GM18508 (cell line): Measurements from ENCODE around the gene CEP128.

ENCODE experiments used
- ATAC-seq: cut with Tn5 transposase; IDR thresholded peaks from one replicate; pipeline ENCODE4 v1.9.1; 2021; ENCODE audit warnings: moderate number of reproducible peaks; ENCODE audit not compliant: insufficient read depth, unreplicated experiment

Gene CEP128

DNA sequence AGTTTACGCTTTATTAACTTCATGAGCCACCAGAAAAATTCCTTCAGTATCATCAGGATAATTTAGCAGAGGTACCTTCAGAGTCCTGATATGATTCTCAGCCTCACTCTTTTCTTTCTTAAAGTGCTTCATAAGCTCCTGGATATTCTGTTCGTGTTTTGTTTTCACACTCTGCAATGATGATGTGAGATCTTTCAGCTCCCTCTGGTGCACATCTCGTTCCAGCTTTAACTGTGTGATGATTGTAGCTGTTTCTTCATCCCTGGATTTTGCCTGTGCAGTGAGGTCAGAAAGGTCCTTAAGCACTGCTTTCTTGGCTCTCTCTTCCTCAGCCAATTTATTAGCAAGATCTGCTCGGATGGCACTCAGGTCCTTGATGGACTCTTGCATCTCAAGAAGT lies 156.7 kb downstream of the CEP128 start:
- no peak for ATAC-seq

DNA sequence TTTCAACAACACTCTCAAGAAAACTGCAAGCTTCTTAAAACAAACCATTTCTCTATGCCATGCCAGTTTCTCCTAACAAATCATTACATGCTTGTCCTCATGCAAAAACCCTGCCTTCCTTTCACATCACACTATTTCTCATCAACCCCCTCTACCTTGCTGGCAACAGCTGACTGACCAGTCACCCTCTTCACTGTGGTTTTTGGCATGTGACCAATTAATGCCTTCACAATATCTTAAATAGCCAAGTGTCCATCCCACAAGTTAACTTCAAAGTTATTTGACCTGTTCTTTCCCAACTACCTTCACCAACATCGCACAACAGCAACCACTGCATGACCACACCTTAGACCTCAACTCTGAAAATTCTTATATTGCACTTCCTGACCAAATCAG lies 159.6 kb downstream of the CEP128 start:
- no peak for ATAC-seq

DNA sequence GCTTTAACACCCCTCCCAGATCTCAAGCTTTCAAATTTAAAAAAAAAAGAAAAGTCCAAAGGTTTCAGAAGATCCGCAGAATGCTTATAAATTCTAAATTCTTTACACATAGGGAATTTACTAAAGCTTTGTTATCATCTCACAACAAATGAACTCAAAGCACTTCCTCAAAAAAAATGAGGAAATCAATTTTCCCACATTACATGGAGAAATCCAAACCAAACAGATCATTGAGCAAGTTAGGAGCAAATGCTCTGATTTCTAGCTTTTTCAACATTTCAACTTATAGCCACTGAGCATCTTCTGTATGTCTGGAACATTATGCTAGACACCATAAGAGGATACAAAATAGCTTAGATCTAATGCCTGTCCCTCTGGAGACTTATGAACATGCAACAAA lies 161.0 kb downstream of the CEP128 start:
- no peak for ATAC-seq

DNA sequence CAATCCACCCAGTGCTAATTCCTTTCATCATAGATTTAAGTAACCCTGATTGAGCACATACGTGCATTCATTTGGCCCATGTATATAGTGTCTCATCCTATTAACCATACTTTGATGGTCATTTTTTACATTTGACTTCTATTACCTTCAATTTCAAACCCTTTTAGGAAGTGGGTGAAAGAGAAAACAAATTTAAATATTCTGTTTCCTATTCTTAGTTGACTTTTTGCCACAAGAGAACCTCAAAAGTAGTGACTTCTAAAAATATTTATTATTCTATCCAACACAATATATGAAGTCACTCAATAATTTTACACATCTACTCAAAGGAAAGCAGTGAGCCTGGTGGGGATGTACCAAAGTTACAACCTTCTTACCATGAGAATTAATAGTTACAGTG lies 164.9 kb downstream of the CEP128 start:
- no peak for ATAC-seq

DNA sequence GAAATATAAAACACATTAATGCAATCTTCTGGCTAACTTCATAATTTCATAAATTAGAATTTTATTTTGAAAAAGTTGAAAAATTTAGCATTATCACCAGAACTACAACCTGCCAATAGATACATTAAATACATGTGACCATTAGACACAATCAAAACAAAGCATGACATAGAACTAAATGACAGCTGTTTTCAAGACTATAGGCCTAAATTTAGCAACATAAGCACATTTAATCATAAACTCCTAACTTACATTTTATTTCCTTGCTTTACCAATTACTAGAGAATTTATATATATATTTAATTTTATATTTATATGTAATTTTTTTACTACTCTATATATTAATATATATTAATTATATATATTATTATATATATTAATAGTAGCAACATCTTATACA lies 165.4 kb downstream of the CEP128 start:
- ATAC-seq: no peak

DNA sequence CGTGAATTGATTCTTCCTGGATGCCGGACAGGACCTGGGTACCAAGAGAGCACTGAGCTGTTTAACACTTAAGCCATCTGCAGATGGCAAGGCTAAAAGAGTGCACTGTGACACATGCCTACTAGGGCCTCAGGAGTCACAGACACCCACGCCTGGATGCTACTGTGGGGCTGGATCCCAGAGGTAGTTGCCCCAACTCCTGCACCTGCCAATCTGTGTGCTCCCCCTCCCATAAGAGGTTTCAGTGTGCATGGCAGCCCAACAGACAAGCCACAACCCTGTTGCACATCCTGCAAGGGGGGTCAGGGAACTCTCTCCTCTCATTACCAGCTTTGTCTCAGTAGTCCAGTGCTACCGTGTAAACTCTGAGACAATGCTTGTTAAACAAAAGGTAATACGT lies 169.0 kb downstream of the CEP128 start:
- ATAC-seq: no peak

DNA sequence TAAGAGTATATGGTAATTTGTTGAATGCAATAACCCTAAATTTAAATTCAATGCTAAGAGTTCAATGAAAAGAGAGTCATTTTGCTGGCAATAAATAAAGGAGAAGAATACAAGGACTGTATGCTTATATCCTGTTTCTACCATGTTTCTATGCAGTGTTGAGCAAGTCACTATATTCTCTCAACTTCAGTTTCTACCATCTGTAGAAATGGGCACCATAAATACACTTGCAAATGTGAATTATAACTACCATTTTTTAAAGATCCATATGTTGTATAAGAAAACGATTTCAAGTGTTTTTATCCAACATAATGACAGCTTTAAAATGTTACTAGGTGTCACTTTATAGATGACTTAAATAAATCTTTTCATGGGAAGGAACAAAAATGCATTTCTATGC lies 170.3 kb downstream of the CEP128 start:
- ATAC-seq: no peak

DNA sequence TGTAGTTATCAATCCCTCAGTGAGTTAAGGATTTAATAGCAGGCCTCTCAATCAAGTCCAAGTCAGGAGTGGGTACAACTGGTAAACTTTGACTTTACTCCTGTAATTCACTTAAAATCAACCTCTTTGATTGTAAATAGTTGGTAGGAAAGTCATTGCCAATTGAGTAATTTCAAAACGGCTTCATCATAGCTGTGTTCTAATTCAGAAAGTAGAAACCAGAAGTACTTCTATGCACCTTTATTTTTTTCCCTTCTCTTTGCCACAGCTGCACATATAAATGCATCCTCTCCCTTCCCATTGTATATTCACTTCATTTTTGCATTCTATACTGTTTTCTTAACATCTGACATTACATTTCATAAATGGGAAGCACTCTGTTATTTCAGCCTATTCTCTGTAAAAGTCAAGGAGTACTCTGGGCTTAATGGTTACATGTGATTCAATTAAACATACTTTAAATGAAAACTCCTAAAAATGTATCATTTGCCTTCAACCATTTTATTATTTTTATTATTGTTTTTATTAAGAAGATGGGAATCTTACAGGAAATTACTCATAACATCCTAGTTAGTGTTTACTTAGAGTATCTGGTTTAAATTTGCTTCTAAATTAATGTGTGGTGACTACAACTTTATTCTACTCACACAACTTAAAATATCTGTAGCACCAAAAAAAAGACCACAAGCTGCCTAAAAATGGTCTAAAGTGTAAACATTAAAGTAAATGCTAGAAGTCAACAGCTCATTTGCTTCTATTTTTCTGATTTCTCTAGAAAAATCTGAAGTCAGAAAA lies 171.2 kb downstream of the CEP128 start:
- ATAC-seq: no peak

DNA sequence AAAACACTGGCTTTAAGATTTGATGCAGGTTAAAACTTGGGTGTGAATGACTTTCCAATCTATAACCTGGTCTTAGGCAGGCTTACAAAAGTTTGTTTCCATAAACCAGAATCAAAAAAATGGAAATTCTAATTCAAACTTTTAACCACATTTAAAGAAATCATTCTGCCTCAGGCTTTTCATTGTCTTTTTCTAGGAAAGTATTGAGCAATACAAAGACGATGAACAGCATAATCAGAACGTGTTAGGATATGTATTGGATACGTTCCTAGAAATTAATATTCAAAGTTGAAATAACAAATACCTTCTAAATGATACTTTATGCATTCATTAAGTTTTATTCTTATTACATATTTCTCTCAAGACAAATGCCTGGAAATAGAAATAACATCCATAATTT lies 172.9 kb downstream of the CEP128 start:
- no peak for ATAC-seq

DNA sequence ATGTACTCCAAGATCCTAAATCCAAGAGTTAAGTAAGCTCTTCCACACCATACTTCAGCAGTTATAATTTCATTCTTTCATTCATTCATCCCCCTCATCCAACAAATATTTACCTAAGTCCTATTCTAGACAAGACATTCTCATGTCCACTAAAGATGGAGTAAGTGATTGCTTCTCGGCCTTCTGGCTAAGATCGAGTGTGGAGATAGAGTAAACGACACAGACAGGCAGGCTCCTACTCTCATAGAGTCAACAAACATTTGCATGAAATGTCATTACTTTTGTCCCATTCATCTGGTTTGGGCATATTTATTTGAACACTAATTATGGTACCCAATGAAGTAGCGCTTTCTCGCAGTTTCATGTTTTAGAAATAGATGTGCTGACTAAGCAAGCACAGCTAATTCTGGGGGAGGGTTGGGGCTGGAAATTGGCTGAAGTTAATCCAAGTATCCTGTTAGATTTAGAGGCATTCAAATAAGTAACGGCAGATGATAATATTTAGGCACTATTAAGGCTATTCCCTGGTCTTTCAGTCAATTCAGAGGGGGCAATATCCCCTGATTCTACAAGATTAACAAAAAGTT lies 176.5 kb downstream of the CEP128 start:
- no peak for ATAC-seq

DNA sequence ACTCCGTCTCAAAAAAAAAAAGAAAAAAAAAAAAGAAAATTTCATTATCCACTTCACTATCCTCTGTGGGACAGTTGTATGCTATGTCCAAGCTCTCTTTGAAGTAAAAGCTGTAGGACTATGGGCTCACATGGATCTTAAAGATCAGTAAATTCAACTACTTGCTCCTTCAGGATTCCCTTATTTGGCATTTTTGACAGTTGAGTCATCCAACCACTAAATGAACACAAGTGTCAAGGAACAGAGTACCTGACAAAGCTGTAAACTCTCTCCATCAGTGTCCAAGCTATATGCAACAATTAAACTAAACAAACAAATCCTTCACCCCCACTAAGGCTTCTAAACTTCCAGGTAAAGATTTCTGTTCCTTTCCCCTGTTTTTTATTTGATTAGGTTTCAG lies 177.0 kb downstream of the CEP128 start:
- ATAC-seq: no peak

DNA sequence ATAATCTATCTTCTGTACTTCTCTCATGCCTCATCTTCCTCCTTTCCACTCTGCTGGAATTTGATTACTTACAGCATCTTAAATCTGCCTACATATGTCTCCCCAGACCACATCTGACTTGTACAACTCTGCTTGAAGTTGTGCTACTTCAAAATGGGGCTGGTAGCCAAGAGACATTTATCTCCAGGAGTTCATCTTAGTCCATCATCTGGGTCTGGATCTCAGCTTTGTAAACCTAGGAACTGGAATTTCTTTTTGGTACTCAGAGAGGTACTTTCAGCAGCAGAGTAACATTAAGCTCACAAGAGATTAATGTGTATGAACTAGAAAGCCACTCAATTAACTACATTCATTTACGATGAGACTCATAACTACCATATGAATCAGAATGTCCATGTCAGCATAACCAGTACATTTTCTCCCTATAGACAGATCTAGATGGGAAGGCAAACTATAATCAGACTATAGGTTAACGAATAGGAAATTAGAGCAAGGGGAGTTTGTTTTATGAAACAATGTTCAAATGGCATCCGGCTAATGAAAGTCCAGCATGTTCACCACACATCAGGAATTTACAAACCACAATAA lies 178.8 kb downstream of the CEP128 start:
- ATAC-seq: no peak

DNA sequence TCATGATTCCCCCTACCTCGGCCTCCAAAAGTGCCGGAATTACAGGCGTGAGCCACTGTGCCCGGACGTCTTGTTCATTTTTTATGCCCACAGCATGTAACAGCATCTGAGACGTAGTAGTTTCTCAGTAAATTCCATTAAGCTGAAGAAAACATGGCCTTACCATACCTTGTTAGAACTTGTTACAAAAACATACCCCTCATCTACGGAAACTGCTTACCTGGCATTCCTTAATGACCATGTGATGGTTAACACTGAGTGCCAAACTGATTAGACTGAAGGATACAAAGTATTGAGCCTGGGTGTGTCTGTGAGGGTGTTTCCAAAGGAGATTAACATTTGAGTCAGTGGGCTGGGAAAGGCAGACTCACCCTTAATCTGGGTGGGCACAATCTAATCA lies 186.8 kb downstream of the CEP128 start:
- no peak for ATAC-seq

DNA sequence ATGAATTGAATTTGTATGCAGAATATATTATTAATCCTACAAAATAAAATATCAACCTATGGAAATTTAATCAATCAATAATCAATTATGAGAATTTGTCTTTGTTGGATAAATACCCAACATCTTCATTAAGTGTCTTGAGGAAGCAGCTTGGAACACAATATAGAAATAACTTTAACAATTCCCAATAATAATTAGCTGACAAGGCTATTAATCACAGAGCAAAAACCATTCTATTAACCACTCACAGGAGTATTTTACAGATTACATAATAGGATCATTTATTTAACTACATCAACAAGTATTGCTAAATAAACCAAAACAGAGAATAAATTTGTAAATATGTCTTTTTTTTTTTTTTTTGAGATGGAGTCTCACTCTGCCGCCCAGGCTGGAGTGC lies 190.3 kb downstream of the CEP128 start:
- ATAC-seq: no peak

DNA sequence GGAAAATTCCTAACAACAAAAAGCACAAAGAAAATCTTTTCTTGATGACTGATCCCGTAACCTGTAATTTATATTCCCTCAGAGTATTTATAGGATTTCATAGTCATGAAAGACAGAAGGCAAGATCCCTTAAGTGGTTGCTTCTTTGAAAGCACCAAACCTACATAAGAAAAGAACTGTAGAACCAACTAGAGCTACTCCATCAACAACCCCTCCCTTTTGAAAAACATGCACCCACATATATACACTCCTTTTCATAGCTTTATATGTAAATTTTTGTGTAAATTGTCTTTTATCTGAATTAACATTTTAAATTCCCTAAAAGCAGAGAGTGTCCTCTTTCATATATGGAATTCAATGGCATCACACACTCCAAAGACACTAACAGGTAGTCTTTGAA lies 215.3 kb downstream of the CEP128 start:
- no peak for ATAC-seq

DNA sequence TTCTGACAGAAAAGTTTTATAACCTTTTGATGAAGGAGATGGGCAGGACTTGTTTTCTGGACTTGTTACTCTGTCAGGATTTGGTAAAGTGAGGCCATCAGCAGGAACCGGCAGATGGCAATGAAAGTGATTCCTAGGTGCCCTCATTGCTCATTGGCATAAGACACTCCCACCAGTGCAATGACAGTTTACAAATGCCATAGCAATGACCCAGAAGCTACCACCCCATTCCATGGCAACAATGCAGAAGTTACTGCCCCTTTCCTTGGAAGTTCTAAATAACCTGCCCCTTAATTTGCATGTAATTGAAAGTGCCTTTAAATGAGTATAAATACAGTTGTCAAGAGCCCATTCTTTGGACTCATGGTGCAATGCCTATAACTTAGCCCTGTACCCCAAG lies 222.6 kb downstream of the CEP128 start:
- no peak for ATAC-seq

DNA sequence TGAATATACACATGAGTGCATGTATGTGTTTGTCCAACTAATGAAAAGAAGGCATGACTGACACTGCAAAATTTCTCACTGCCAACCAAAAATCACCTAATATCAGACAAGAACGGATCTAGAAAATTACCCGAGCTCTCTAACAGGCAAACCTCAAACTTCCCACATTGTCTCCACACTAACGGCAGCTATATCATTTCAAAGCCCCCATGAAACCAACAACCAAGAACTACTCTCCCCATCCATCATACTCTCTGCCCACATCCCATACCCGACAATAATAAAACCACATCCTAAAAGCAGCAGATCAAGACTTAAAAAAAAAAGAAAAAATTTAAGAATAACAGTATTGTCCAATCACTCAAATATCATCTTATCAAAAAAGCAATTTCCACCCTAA lies 227.1 kb downstream of the CEP128 start:
- ATAC-seq: no peak

DNA sequence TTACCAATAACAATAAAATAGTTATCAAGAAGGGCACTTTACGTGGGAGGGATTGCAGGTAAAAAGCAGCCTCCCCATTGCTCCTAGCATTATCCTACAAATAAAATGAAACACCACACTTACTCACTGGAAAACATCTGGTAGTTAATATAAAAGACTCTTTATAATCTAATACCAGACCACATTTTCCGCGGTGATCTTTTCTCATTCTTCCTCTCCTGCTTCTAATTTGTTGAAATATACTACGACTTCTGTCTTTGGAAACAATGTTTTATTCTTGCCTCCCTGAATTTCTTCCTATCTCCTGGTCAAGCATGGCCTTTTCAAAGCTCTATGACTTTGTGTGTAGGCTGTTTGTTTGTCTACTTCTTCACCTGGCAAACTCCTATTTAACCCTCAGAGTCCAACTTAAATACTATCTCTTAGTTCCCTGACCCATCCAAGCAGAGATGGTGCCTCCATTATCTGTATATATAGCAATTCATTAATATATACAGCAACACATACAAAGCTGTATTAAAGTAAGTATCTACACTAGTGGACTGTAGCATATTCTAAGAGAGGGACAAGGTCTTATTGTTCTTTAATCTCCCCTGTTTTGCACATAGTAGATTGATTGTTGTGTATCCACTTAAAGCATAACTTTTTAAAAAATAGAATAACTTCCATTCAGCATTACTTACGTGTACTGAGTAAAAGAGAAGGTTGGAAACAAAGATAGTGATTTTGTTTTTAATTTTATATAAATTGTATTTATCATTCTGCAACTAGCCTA lies 228.3 kb downstream of the CEP128 start:
- ATAC-seq: no peak

DNA sequence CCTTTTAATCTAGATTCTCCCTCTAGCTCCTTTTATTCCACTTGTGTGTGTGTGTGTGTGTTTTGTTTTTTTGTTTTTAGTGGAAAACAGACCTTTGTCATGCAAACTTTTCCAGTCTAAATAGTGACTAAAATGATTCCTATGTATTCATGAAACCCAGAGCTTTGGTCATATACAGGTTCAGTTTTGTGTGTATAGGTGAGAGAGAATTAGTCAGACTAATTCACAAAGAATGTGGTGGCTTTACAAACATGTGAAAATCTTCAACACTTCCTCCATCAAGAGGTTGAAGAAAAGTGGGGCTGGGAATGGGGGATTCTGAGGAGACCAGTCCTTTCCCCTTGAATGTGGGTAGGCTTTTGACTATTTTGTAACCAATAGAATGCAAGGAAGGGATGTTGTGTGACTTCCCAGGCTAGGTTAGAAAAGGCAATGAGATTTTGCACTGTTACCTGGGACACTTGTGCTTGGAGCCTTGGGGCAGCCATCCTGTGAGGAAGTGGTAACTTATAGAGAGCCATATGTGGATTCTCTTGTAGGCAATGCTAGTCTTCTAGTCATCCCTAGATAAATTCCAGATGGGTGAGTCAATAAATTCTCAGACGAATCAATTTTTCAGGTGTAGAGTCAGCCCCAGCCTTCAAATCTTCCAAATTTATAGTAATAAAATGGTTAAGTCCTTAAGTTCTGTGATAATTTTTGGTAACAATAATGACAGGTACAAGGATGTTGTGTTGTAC lies 236.1 kb downstream of the CEP128 start:
- ATAC-seq: no peak

DNA sequence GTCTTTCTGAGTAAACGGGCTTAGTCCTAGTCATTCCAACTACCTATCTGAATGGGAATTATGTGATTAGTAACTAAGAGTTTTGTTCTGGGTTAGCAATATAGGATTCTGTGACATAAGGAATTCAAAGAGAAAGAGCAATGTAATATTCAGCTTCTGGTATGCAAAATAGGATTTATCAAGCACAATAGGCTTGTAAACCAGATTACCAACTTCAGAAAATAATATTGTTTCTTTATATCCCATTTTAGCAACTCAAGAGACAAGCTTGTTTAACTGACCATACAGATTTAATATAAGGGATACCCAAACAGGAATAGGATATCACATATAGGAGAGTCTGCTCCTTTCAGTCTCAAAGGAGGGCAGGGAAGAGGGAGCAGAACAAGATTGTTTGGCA lies 240.9 kb downstream of the CEP128 start:
- ATAC-seq: no peak

DNA sequence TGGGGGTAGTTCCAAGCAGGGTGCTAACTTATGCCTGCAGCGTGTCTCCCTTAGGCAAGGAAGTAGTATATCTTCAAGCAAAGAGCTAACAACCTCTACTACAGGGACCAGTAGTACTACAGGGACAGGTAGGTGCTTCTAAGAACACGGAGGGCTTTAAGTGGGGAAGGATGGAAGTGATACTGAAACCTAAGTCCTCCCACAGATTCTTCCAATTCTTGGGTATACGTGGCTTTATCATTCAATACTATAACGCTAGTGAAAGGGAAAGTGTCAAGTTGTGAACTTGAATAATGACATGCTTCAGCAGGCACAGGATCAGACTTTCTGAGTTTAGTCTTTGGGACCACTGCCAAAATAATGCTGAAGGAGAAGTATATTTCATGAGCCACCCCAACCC lies 241.7 kb downstream of the CEP128 start:
- ATAC-seq: no peak
